ENCODE measurements around the gene VWA3B. TPM values are rescaled to one million over a fixed set of nuclear protein-coding genes. Genes with fewer than 3 reads are reported as not detected.

The VWA3B gene
- total RNA-seq, 1 experiment from 2014 or later = not detected

- H4K20me1 ChIP-seq (ENCODE audit: control insufficient read depth, insufficient read depth, insufficient read length) = no peaks in the 10 kb centered on the region
- H4K5ac ChIP-seq (ENCODE audit: insufficient read length, low read depth, low read length) = no peak overlapping the region
- H3K79me2 ChIP-seq (ENCODE audit: insufficient read depth, low read length) = no peaks in the 10 kb centered on the region
- H2BK12ac ChIP-seq (ENCODE audit: insufficient read length, low read depth, low read length) = no peak overlapping the region
- H3K9me3 ChIP-seq (ENCODE audit: control insufficient read depth, low read depth, low read length) = no peaks in the 10 kb centered on the region
- no peaks in the 10 kb centered on the region for H3K79me1 ChIP-seq (ENCODE audit: insufficient read depth, low read depth, low read length, poor library complexity, severe bottlenecking)
- H4K91ac ChIP-seq (ENCODE audit: insufficient read length, low read depth, low read length) = no peak overlapping the region
- no peak overlapping the region for H2BK5ac ChIP-seq (ENCODE audit: insufficient read length, low read length)
- H2AFZ ChIP-seq (ENCODE audit: low read length) = no peak overlapping the region
- H3K14ac ChIP-seq (ENCODE audit: insufficient read depth, low read length) = no peak overlapping the region
- H3T11ph ChIP-seq (ENCODE audit: low read length) = no peak overlapping the region
- Mint-ChIP-seq H3K27ac (no peak overlapping the region), H3K9me3 (peaks cover 10 to 15% of the 10 kb centered on the region in 2 experiments), H3K27me3 (ENCODE audit: low read depth) (no peaks in the 10 kb centered on the region), H3K4me3 (no peak overlapping the region), H3K36me3 (ENCODE audit: insufficient read depth in 1 of 3, low read depth in 3 of 3) (no peaks in the 10 kb centered on the region; a peak in 3 of 7 replicates), H3K4me1 (no peaks in the 10 kb centered on the region)
- no peaks in the 10 kb centered on the region for H3K27me3 ChIP-seq (ENCODE audit: insufficient read depth, low read length)
- no peak overlapping the region for H3K27ac ChIP-seq (ENCODE audit: insufficient read length, low read depth, low read length)
- DNase-seq = no peak
- H4K8ac ChIP-seq (replicated peaks; ENCODE audit: insufficient read length, low read depth, low read length) = no peak overlapping the region
- H3K18ac ChIP-seq (ENCODE audit: insufficient read length, low read depth, low read length) = no peak overlapping the region
- no peaks in the 10 kb centered on the region for H3K23me2 ChIP-seq (ENCODE audit: insufficient read length, low read depth, low read length, poor library complexity, severe bottlenecking)
- no peak overlapping the region for H3K9ac ChIP-seq (ENCODE audit: extremely low read depth, insufficient read length, low read length)
- H3K4me2 ChIP-seq (ENCODE audit: insufficient read depth, insufficient read length, low read length) = no peak overlapping the region
- no CpG with 5 or more reads among the region's 2 CpGs for WGBS (ENCODE audit: extremely low coverage, insufficient read length, low lambda C conversion rate)
- H3K56ac ChIP-seq (ENCODE audit: insufficient read length, low read depth, low read length) = no peak overlapping the region
- H3K4me1 ChIP-seq (ENCODE audit: insufficient read depth, low read length) = no peaks in the 10 kb centered on the region
- H3K4ac ChIP-seq (ENCODE audit: low read depth, low read length) = no peak overlapping the region
- no peak overlapping the region for H2AK5ac ChIP-seq (ENCODE audit: insufficient read length, low read length)
- H3K23ac ChIP-seq (ENCODE audit: insufficient read length, low read depth, low read length) = no peak overlapping the region
- TF ChIP-seq CTCF (conservative IDR thresholded peaks at IDR 0.05) = no peak
- no peak overlapping the region for H2BK120ac ChIP-seq (ENCODE audit: low read depth, low read length, poor library complexity, severe bottlenecking)
- no peak overlapping the region for H2BK15ac ChIP-seq (ENCODE audit: low read depth, low read length)
- no peak overlapping the region for H2BK20ac ChIP-seq (ENCODE audit: low read depth, low read length, poor library complexity, severe bottlenecking)
These were observed 23.8 kb downstream of the VWA3B start for GRCh38 chr2:98110741-98111140.
